GM12864 (cell line): ENCODE results near the gene KCNAB1.

ENCODE experiments used
- DNase-seq: peaks from one replicate; pipeline ENCODE4 v3.0.0-alpha.2; 2011; ENCODE audit warnings: low read depth
- H3K4me3 ChIP-seq: 2 replicates; pipeline ENCODE4 v1.5.1; 2011; ENCODE audit warnings: mild to moderate bottlenecking, low read depth, low read length, control low read depth
- CTCF ChIP-seq: IDR thresholded peaks from 2 replicates; pipeline ENCODE4 v1.5.1; 2011; ENCODE audit warnings: low read depth, mild to moderate bottlenecking, moderate library complexity, low read length, control low read depth, inconsistent platforms; ENCODE audit errors: missing control alignments

KCNAB1 gene

GRCh38 chr3:156433910-156434309 lies 313.5 kb downstream of the KCNAB1 start:
- no peak for DNase-seq
- TF ChIP-seq CTCF, result no peak
- H3K4me3 ChIP-seq, result no peak overlapping the region

- H3K4me3 ChIP-seq, result no peak overlapping the region
- no peak for DNase-seq
- TF ChIP-seq CTCF, result no peak
These were observed 314.5 kb downstream of the KCNAB1 start for GRCh38 chr3:156434921-156435320.

- no peak for DNase-seq
- no peak for TF ChIP-seq CTCF
- no peak overlapping the region for H3K4me3 ChIP-seq
These were observed 322.7 kb downstream of the KCNAB1 start for GRCh38 chr3:156443079-156443478.

- DNase-seq, result no peak
- H3K4me3 ChIP-seq, result no peak overlapping the region
- TF ChIP-seq CTCF, result no peak
These were observed 325.0 kb downstream of the KCNAB1 start for GRCh38 chr3:156445117-156446090.

GRCh38 chr3:156448300-156448699 lies 327.9 kb downstream of the KCNAB1 start:
- TF ChIP-seq CTCF, result peak; percentile 66
- H3K4me3 ChIP-seq, result no peak overlapping the region
- DNase-seq, result no peak

GRCh38 chr3:156449710-156450574 lies 329.6 kb downstream of the KCNAB1 start:
- no peak for DNase-seq
- TF ChIP-seq CTCF, result peak; percentile 67
- H3K4me3 ChIP-seq, result no peak overlapping the region
